Small intestine (tissue), 7 donors: Measurements from ENCODE around the gene CCL28. TPM values are rescaled to one million over a fixed set of nuclear protein-coding genes. Genes with fewer than 3 reads are reported as not detected.
A peak's percentile ranks its signal among the peaks of the same experiment; 100 is the strongest.

Experiments used
- DNase-seq, 2 donors: peaks; one replicate each; pipeline versions ENCODE4 v3.0.0 to v3.0.0-alpha.2; 2013
- FAIRE-seq: peaks from 2 replicates; lab custom pipeline; 2012; peaks lifted over from hg19 to GRCh38; lab: Jason Lieb, UNC
- H3K27ac ChIP-seq, 3 donors: one replicate each; pipeline ENCODE4 v1.5.1; 2013; ENCODE audit warnings: low read length in 2 of 3, mild to moderate bottlenecking in 2 of 3, control low read depth in 1 of 3, inconsistent platforms in 1 of 3, low read depth in 1 of 3, moderate library complexity in 1 of 3
- H3K27me3 ChIP-seq, 3 donors: one replicate each; pipeline ENCODE4 v1.6.1; 2013; ENCODE audit warnings: low read length in 3 of 3, inconsistent platforms in 1 of 3; ENCODE audit not compliant: control insufficient read depth in 3 of 3, insufficient read depth in 3 of 3
- H3K36me3 ChIP-seq, 3 donors: one replicate each; pipeline ENCODE4 v1.6.1; 2013; ENCODE audit warnings: low read length in 3 of 3, inconsistent platforms in 1 of 3, low read depth in 1 of 3, mild to moderate bottlenecking in 1 of 3, moderate library complexity in 1 of 3; ENCODE audit not compliant: control insufficient read depth in 3 of 3, insufficient read depth in 2 of 3
- H3K4me1 ChIP-seq, 3 donors: one replicate each; pipeline ENCODE4 v1.6.1; 2013; ENCODE audit warnings: low read length in 2 of 3, inconsistent platforms in 1 of 3, low read depth in 1 of 3, mild to moderate bottlenecking in 1 of 3, moderate library complexity in 1 of 3; ENCODE audit not compliant: control insufficient read depth in 3 of 3, insufficient read depth in 2 of 3
- H3K4me3 ChIP-seq, 3 donors: one replicate each; pipeline ENCODE4 v1.5.1; 2013; ENCODE audit warnings: low read length in 3 of 3, control low read depth in 1 of 3, inconsistent platforms in 1 of 3, low read depth in 1 of 3, mild to moderate bottlenecking in 1 of 3, moderate library complexity in 1 of 3
- H3K9me3 ChIP-seq, 2 donors: one replicate each; pipeline ENCODE4 v1.6.1; 2013; ENCODE audit warnings: low read depth in 1 of 2, low read length in 1 of 2; ENCODE audit not compliant: control insufficient read depth in 2 of 2, insufficient read depth in 1 of 2
- WGBS, 3 donors: extraction: QIAGEN DNeasy Blood & Tissue Kit; methylation state at CpG; one replicate each; pipeline ENCODE4 v1.1.7; 2013; 5-methylcytosine and 5-hydroxymethylcytosine counted together
- polyA plus RNA-seq, 4 donors: library from polyadenylated mRNA; stranded (reverse) in 3 of 4; unstranded in 1 of 4; fragments of 200-250 nt in 3 of 4; fragments of 120-200 nt in 1 of 4; gene quantifications; one replicate each; pipeline versions ENCODE4 v1.2.1 to v1.2.3, GENCODE V29; 2013
- donor health status: healthy with polysubstance abuse.
- donor health status: control.
- donor health status: control.
- donor health status: Bipolar disorder and iron deficiency.
- donor health status: healthy.

CCL28 gene
- polyA plus RNA-seq, 4 donors, result 3.2 to 20.4 (median 7.7) TPM

- no peak for FAIRE-seq
- 57 to 75% (median 73%) methylated on average over 3 of the region's 3 CpGs for WGBS, 3 donors
- no peak overlapping the region for H3K4me3 ChIP-seq
Observed at GRCh38 chr5:43352131-43352530, 60.1 kb downstream of the CCL28 start.

GRCh38 chr5:43348861-43349363, 63.3 kb downstream of the CCL28 start:
- peak overlapping the region in 1 of 3 donors; percentile 29 for H3K27ac ChIP-seq
- no peaks in the 10 kb centered on the region for H3K36me3 ChIP-seq
- H3K4me3 ChIP-seq, result no peak overlapping the region
- 83 to 89% (median 86%) methylated on average over 1 of the region's 1 CpG for WGBS, 3 donors
- H3K27me3 ChIP-seq, result no peaks in the 10 kb centered on the region
- H3K9me3 ChIP-seq, result no peaks in the 10 kb centered on the region
- no peak for FAIRE-seq
- peak in 1 of 2 donors; percentile 45 for DNase-seq
- peaks cover 0 to 18% (median 2%) of the 10 kb centered on the region in 3 donors for H3K4me1 ChIP-seq

More at GRCh38 chr5:43352131-43352530, 60.1 kb downstream of the CCL28 start:
- H3K27me3 ChIP-seq, result no peaks in the 10 kb centered on the region
- no peak overlapping the region for H3K27ac ChIP-seq
- H3K36me3 ChIP-seq, result no peaks in the 10 kb centered on the region
- H3K9me3 ChIP-seq, result no peaks in the 10 kb centered on the region
- H3K4me1 ChIP-seq, result peaks cover 0 to 23% (median 2%) of the 10 kb centered on the region in 3 donors
- DNase-seq, result no peak

GRCh38 chr5:43348207-43348606, 64.0 kb downstream of the CCL28 start:
- no peak overlapping the region for H3K4me3 ChIP-seq
- FAIRE-seq (no peak), DNase-seq (peak in 1 of 2 donors; percentile 84)
- peak overlapping the region in 1 of 3 donors; percentile 73 for H3K27ac ChIP-seq
- no peaks in the 10 kb centered on the region for H3K9me3 ChIP-seq
- H3K4me1 ChIP-seq, result peaks cover 0 to 18% (median 2%) of the 10 kb centered on the region in 3 donors
- WGBS, 3 donors, result 25 to 61% (median 44%) methylated on average over 4 of the region's 4 CpGs
- H3K36me3 ChIP-seq, result no peaks in the 10 kb centered on the region
- no peaks in the 10 kb centered on the region for H3K27me3 ChIP-seq

GRCh38 chr5:43338862-43339261, 73.3 kb downstream of the CCL28 start:
- H3K27me3 ChIP-seq, result no peaks in the 10 kb centered on the region
- H3K36me3 ChIP-seq, result no peaks in the 10 kb centered on the region
- 84 to 90% (median 84%) methylated on average over 1 of the region's 1 CpG for WGBS, 3 donors
- no peak overlapping the region for H3K27ac ChIP-seq
- H3K9me3 ChIP-seq, result peaks cover 4 to 24% of the 10 kb centered on the region in 2 donors
- H3K4me1 ChIP-seq, result no peaks in the 10 kb centered on the region
- DNase-seq, result no peak
- no peak overlapping the region for H3K4me3 ChIP-seq
- FAIRE-seq, result no peak

GRCh38 chr5:43336159-43336558, 76.0 kb downstream of the CCL28 start:
- DNase-seq, result no peak
- no peak for FAIRE-seq
- no peak overlapping the region for H3K27ac ChIP-seq
- H3K27me3 ChIP-seq, result no peaks in the 10 kb centered on the region
- H3K36me3 ChIP-seq, result no peaks in the 10 kb centered on the region
- 66 to 83% (median 81%) methylated on average over 2 of the region's 2 CpGs for WGBS, 3 donors
- H3K9me3 ChIP-seq, result peaks cover 4 to 23% of the 10 kb centered on the region in 2 donors
- no peak overlapping the region for H3K4me3 ChIP-seq
- no peaks in the 10 kb centered on the region for H3K4me1 ChIP-seq

- no peak overlapping the region for H3K27ac ChIP-seq
- no peaks in the 10 kb centered on the region for H3K36me3 ChIP-seq
- no peak for DNase-seq
- no peak for FAIRE-seq
- H3K9me3 ChIP-seq, result peaks cover 2 to 18% of the 10 kb centered on the region in 2 donors
- H3K4me1 ChIP-seq, result no peaks in the 10 kb centered on the region
- H3K27me3 ChIP-seq, result no peaks in the 10 kb centered on the region
- H3K4me3 ChIP-seq, result no peak overlapping the region
- WGBS, 3 donors, result 60 to 89% (median 78%) methylated on average over 4 of the region's 4 CpGs
Observed at GRCh38 chr5:43335681-43336080, 76.5 kb downstream of the CCL28 start.

GRCh38 chr5:43332401-43332800, 79.8 kb downstream of the CCL28 start:
- Histone ChIP-seq H3K4me1 (no peaks in the 10 kb centered on the region), H3K27me3 (no peaks in the 10 kb centered on the region), H3K9me3 (peaks cover 2 to 24% of the 10 kb centered on the region in 2 donors), H3K27ac (no peak overlapping the region), H3K4me3 (no peak overlapping the region), H3K36me3 (no peaks in the 10 kb centered on the region)
- no peak for DNase-seq
- FAIRE-seq, result no peak
- 93 to 100% (median 100%) methylated on average over 1 of the region's 1 CpG for WGBS, 3 donors
